Chondrocyte (in vitro differentiated cells): ENCODE data around the gene DAB2IP. TPM values are rescaled to one million over a fixed set of nuclear protein-coding genes. Genes with fewer than 3 reads are reported as not detected.

Source experiments
- DNase-seq: peaks from one replicate; pipeline ENCODE4 v3.0.0; 2021; ENCODE audit warnings: mixed read lengths, low spot score
- H3K27ac Mint-ChIP-seq: one replicate; pipeline ENCODE4 v1.8.0; 2021; ENCODE audit warnings: mild to moderate bottlenecking, moderate library complexity, mixed read lengths; ENCODE audit not compliant: unreplicated experiment
- H3K27me3 Mint-ChIP-seq: 2 replicates; pipeline ENCODE4 v1.8.0; 2021; ENCODE audit warnings: low read depth, mixed read lengths
- H3K36me3 Mint-ChIP-seq: 2 replicates; pipeline ENCODE4 v1.8.0; 2021; ENCODE audit warnings: low read depth, mixed read lengths
- H3K4me1 Mint-ChIP-seq: 2 replicates; pipeline ENCODE4 v1.8.0; 2021; ENCODE audit warnings: low read depth, mild to moderate bottlenecking, mixed read lengths
- H3K4me3 Mint-ChIP-seq: one replicate; pipeline ENCODE4 v1.8.0; 2021; ENCODE audit warnings: mild to moderate bottlenecking, moderate library complexity, mixed read lengths; ENCODE audit not compliant: unreplicated experiment
- H3K9me3 Mint-ChIP-seq: 2 replicates; pipeline ENCODE4 v1.8.0; 2021; ENCODE audit warnings: low read depth, mixed read lengths
- total RNA-seq: library from RNA; stranded (reverse); gene quantifications from 3 replicates; pipeline ENCODE4 v1.2.1, GENCODE V29; 2021
- TF ChIP-seq, protein P1 (sequence below): fragments of 200-600 bp; sonication (generic); IDR thresholded peaks from 2 replicates; pipeline ENCODE4 v1.5.0; 2021; ENCODE audit warnings: antibody characterized with exemption, mild to moderate bottlenecking, moderate library complexity

The DAB2IP gene
- total RNA-seq, 1 donor from 2014 or later, result 58.5 TPM

DNA sequence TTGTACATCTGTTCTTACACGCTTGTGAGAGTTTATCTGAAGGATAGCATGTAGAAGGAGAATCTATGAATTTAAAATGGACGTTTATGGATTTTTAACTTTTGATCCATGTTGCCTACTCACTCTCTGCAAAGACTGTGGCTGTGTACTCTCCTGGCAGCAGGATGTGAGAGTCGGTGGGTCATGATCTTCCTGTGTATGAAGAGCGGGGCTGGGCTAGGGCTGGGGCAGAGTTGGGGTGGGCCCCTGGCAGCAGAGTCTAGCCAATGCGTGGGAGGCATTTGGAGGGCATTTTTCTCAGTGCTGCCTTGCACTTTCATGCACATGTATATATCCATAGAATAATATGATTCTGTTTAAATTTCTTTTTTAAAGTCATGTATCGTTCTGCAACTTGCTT is 24.0 kb upstream of the DAB2IP start:
- TF ChIP-seq, protein P1, sequence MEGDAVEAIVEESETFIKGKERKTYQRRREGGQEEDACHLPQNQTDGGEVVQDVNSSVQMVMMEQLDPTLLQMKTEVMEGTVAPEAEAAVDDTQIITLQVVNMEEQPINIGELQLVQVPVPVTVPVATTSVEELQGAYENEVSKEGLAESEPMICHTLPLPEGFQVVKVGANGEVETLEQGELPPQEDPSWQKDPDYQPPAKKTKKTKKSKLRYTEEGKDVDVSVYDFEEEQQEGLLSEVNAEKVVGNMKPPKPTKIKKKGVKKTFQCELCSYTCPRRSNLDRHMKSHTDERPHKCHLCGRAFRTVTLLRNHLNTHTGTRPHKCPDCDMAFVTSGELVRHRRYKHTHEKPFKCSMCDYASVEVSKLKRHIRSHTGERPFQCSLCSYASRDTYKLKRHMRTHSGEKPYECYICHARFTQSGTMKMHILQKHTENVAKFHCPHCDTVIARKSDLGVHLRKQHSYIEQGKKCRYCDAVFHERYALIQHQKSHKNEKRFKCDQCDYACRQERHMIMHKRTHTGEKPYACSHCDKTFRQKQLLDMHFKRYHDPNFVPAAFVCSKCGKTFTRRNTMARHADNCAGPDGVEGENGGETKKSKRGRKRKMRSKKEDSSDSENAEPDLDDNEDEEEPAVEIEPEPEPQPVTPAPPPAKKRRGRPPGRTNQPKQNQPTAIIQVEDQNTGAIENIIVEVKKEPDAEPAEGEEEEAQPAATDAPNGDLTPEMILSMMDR, result no peak
- H3K27me3 Mint-ChIP-seq, result peaks cover under 1% of the 10 kb centered on the region
- H3K36me3 Mint-ChIP-seq, result peaks cover 2% of the 10 kb centered on the region
- no peak for DNase-seq
- H3K27ac Mint-ChIP-seq, result no peak overlapping the region
- no peaks in the 10 kb centered on the region for H3K9me3 Mint-ChIP-seq
- H3K4me1 Mint-ChIP-seq, result peaks cover 7% of the 10 kb centered on the region
- H3K4me3 Mint-ChIP-seq, result no peak overlapping the region

DNA sequence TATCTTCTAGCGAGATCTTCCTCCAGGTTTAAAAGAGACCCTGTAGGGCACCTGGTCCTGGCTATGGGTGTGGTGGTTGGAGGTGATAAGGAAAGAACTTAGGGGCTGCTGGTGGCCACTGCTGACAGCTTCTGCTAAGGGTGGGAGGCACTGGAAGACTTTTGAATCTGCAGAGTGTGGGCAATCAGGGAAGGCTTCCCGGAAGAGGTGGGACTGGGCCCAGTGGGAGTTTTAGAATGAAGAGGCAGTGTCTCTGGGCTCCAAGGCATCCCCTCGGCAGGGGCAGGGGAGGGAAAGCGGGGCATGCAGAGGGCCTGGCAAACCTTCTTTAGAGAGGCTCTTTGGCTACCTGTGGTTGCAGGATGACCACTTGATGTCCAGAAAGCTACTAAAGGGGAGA is 23.0 kb upstream of the DAB2IP start:
- no peak overlapping the region for H3K4me3 Mint-ChIP-seq
- H3K36me3 Mint-ChIP-seq, result peaks cover 4% of the 10 kb centered on the region
- TF ChIP-seq, protein P1, result no peak
- H3K4me1 Mint-ChIP-seq, result peaks cover 6% of the 10 kb centered on the region
- H3K27ac Mint-ChIP-seq, result no peak overlapping the region
- H3K27me3 Mint-ChIP-seq, result peaks cover 2% of the 10 kb centered on the region
- H3K9me3 Mint-ChIP-seq, result no peaks in the 10 kb centered on the region
- DNase-seq, result no peak

- TF ChIP-seq, protein P1, result no peak
- H3K27ac Mint-ChIP-seq, result no peak overlapping the region
- peaks cover 4% of the 10 kb centered on the region for H3K36me3 Mint-ChIP-seq
- H3K4me1 Mint-ChIP-seq, result peaks cover 15% of the 10 kb centered on the region
- no peaks in the 10 kb centered on the region for H3K9me3 Mint-ChIP-seq
- H3K4me3 Mint-ChIP-seq, result no peak overlapping the region
- H3K27me3 Mint-ChIP-seq, result peaks cover 2% of the 10 kb centered on the region
- no peak for DNase-seq
These were observed 20.3 kb upstream of the DAB2IP start for GRCh38 chr9:121631115-121631514.

DNA sequence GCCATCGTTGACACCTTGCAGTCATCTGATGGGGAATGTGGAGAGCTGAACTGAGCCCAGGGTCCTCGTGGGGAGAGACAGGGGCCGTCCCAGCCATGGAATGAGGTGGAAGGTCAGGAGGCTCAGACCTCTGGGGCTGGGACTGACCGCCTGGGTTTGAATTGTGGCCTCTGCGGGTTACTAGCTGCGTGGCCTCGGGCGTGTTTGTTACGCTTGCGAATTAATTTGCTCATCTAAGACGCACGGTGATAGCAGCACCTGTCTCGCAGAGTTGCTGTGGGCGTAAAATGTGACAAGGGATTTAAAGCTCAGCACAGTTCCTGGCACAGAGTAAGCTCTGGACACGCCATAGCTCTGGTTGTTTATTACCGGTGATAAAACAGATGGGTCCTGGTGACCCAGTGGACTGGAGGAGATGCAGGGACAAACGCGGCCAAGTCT is 19.4 kb upstream of the DAB2IP start:
- peaks cover 4% of the 10 kb centered on the region for H3K36me3 Mint-ChIP-seq
- no peak overlapping the region for H3K4me3 Mint-ChIP-seq
- TF ChIP-seq, protein P1, result no peak
- peaks cover 2% of the 10 kb centered on the region for H3K27me3 Mint-ChIP-seq
- no peak overlapping the region for H3K27ac Mint-ChIP-seq
- H3K9me3 Mint-ChIP-seq, result no peaks in the 10 kb centered on the region
- no peak for DNase-seq
- H3K4me1 Mint-ChIP-seq, result peaks cover 23% of the 10 kb centered on the region

DNA sequence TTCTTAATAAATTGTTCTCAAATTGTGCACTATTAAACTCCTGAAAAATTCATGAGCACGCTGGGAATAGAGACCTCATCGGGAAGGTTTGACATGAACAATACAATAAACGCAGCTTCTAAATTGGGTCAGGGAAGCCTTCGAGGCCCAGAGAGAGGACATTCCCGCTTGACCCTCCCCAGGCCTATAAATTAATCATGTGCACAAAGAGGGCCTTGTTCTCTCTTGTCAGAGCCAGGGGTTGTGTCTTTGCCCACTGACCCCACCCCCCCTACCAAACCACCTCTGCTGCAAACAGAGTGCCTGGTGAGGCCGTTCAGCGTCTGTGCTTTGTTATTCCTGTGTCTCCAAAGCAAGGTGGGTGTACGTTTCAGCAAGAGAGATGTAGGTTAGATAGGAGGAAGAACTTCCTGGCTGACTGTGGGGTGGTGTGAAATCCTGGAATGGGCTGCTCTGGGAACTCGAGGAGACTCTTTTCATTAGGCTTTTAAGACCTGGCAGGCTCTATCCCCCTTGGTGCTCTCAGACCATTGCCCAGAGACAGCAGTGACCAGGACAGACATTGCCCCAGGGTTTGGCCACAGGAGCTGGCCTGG is 18.2 kb upstream of the DAB2IP start:
- H3K36me3 Mint-ChIP-seq, result peaks cover 4% of the 10 kb centered on the region
- TF ChIP-seq, protein P1, result no peak
- H3K9me3 Mint-ChIP-seq, result no peaks in the 10 kb centered on the region
- no peak overlapping the region for H3K4me3 Mint-ChIP-seq
- DNase-seq, result no peak
- no peak overlapping the region for H3K27ac Mint-ChIP-seq
- H3K4me1 Mint-ChIP-seq, result peaks cover 29% of the 10 kb centered on the region
- H3K27me3 Mint-ChIP-seq, result peaks cover 2% of the 10 kb centered on the region
